GM18508 (cell line): Measurements from ENCODE around the gene UBALD1.

Experiments used
- ATAC-seq: cut with Tn5 transposase; IDR thresholded peaks from one replicate; pipeline ENCODE4 v1.9.1; 2021; ENCODE audit warnings: moderate number of reproducible peaks; ENCODE audit not compliant: insufficient read depth, unreplicated experiment

Gene UBALD1

DNA sequence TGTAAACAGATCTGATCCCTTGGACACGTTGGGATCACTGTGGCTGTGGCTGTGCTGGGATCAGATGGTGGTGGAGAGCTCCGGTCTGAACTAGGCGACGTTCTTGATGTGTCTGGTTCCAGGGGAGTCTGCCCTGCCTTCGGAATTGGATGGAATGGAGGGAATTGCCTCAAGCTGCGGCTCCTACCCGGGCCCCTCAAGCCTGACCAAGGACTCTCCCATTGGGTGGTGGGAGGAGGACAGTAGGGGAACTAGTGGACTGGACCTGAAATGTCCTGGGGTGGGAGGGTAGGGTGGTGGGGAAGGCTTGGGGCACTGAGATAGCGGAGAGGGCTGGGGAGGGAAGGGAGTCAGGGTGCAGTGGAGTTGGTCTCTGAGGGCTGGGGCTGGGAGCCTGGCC, 3.2 kb upstream of the UBALD1 start:
- ATAC-seq, result no peak

DNA sequence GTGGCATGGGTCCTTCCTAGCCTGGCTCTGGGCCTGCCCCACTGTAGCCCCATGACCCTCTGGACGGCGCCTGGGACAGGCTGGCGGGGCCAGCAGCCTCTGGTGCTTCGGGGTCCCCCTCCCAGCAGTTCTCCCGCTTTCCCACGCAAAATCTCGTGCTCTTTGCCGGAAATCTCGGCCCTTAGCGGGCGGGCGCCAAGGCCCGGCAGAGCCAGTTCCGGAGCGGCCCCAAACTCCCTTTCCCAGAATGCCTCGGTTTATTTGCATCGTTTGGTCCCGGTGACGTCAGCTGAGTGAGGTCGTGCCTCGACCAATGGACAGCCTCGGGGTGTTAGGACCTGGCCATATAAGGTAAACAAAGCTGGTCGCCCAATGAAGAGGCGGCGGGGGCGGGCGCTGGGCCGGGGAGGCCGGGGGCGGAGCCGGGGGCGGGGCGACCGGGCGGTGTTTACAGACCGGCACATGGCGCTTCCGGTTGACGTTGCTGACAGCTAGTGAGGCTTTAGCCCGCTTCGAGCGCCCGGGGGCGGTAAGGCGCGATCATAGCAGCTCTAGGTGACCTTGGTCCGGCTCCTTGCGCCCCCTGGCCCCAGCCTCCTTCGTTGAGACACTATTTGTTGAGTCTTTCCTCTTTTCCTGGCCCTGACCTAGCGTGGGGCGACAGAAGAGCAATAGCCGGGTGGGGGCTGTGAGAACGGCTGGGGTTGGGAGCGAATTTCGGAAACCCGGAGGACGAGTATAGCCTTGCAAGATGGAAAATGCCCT, 1.5 kb upstream of the UBALD1 start:
- ATAC-seq, result peak; percentile 73

DNA sequence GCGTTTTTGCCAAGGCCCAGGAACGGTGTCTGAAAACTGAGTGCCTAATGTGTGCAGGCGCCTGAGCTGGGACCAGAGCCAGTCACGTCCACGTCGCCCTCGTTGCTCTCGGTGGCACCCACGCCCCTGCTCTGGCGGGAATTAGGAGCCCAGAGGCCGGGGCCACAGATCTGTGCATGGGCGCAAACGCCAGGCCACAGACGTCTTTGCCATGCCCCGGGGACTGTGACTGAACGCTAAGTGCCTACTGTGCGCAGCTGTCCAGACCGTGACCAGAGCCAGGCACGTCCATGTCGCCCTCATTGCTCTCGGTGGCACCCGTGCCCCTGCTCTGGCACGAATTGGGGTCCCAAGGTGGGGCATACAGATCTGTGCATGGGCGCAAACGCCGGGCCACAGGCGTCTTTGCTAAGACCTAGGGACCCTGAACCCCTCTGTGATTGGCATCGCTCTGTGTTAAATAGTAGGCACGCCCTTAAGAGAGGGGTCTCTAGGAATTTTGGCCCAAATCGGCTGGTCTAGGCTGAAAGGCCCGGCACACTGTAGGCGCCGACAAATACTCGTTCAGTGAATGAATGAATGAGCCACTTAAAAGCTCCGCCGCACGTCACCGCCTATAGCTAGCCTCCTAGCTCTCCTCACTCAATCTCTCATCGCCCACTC, 827 bp upstream of the UBALD1 start:
- no peak for ATAC-seq

GRCh38 chr16:4613636-4614570, 785 bp downstream of the UBALD1 start:
- ATAC-seq, result no peak

GRCh38 chr16:4612977-4613635, 1.6 kb downstream of the UBALD1 start:
- no peak for ATAC-seq

GRCh38 chr16:4612474-4612931, 2.2 kb downstream of the UBALD1 start:
- no peak for ATAC-seq

DNA sequence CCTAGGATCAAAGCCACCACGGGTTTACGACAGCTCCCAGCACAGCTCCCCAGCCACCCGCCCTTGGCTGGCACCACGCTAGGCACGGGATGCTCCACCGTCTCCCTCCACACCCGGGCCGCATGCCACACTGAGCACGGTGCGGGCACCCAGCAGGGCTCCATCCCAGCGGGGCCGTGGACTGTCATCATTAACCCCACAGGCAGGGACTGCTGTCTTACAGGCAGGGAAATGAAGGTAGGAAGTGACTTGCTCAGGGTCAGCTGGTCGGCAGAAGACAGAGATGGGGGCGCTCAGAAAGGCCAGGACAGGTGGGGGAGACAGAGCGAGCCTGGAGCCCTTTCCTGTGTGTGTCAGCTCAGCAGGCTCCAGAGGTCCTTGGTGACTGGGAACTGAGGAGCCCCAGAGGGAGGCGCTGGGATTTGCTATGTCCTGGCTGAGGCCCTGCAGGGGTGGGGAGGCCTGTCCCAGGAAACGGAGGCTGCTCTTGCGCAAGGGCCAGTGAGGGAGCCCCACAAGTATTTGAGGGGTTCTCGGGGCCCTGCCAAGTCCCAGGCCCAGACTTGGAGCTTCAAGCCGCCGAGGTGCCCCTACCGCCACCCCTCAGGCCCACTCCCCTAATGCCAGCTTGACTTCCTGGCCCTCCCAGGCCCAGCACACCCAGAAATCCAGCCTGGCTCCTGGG, 3.2 kb downstream of the UBALD1 start:
- ATAC-seq, result no peak

GRCh38 chr16:4610011-4611005, 4.4 kb downstream of the UBALD1 start:
- ATAC-seq, result no peak

- ATAC-seq, result no peak
Observed at GRCh38 chr16:4609200-4610010, 5.3 kb downstream of the UBALD1 start.

- ATAC-seq, result no peak
Observed at GRCh38 chr16:4608704-4608980, 6.0 kb downstream of the UBALD1 start.

- no peak for ATAC-seq
Observed at GRCh38 chr16:4607841-4608703, 6.6 kb downstream of the UBALD1 start.

DNA sequence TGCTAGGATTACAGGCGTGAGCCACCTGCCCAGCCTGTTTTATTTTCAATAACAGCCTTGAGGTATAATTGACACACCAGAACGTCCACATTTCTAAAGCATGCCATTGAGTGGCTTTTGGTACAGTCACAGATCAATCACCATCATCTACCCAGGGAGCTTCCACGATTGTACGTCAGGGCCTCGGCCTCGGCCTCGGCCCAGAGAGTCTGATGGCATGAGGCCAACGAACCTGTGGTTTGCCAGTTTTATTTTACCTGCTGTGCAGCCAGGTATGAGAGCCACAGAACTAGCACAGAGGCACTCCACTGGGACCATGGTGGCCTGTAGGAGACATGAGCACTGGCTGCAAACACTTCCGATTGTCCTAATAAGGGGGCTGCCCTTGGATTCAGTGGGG, 8.3 kb downstream of the UBALD1 start:
- no peak for ATAC-seq

- ATAC-seq, result no peak
Observed at GRCh38 chr16:4604401-4604800, 10.3 kb downstream of the UBALD1 start.

GRCh38 chr16:4603624-4604170, 11.0 kb downstream of the UBALD1 start:
- ATAC-seq, result no peak

DNA sequence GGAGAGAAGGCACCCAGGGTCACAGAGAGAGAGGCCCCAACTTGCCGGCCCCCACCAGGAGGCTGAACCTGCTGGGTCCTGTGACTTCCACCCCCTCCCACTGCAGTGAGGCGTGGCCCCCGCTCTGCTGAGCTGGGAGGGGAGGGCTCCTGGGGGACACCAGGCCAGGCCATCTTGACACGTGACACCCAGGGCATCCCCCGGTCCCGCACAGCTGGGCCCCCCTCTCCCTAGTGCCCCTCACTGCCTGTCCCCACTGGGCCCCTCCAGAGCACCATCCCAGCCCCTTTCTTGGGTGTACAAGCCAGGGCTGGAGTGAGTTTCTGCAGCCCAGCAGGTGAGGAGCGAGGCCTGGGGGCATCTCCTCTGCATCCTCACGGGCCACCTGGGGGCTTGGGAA, 12.4 kb downstream of the UBALD1 start:
- ATAC-seq, result no peak

DNA sequence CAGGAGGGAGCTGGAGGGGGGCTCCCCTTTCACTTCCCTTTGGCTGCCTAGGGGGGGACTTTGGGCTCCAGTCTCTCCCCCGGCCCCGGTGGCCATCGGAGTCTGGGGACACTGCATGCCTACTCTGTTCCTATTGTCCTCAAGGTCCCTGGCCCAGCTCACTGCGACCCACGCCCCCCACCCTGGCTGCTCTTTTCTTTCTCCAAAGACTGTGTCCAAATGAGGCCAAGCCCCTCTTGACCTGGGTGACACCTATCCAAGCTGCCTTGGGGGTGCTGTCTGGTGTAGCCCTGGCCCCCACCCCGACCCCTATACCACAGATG, 12.9 kb downstream of the UBALD1 start:
- ATAC-seq, result no peak
